NCI-H82 treated with DMSO at 0.1 percent for 48 hours (cell line): ENCODE results near the gene TCF7L1.
"Not testable (repeated sequence)": the region's sequence is repeated elsewhere in the genome, so short reads cannot be mapped to it uniquely, and the experiment has no call there.

Experiments
- DNase-seq: peaks from one replicate; lab custom pipeline; 2025; ENCODE audit not compliant: unreplicated experiment; lab: John Stamatoyannopoulos, UW

The TCF7L1 gene

DNA sequence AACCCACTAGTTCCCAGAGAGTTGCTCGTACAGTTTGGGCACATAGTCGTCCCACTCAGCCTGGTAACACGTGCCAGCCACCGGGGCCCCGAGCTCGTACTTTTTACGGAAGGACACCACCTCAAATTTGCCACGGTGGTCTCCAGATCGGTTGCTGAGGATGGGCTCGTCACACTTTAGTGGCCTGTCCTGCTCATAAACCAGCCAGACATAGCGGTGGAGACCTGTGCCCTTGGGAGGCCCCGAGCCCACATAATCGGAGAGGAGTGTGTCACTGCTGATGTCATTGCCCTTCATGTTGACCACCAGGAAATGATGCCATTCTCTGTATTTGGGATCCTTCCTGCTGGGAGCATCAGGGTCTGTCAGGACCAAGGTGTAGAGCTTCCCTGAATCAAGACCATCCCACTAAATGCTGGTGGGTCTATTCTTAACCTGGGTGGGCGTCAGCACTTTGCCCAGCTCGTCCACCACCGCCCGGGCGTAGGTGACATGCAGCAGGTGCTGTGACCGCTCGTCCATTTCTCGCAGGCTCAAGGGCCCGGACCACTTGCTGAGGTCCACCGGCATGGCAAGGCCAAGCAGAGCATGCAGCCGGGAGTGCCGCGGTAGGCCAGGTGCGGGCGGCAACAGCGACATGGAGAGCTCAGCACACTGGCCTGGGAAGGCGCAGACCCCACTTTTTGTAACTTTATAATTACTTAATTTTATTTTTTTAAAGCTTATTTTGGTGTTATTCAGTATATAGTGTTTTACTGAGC lies 208.3 kb downstream of the TCF7L1 start:
- DNase-seq: no peak

DNA sequence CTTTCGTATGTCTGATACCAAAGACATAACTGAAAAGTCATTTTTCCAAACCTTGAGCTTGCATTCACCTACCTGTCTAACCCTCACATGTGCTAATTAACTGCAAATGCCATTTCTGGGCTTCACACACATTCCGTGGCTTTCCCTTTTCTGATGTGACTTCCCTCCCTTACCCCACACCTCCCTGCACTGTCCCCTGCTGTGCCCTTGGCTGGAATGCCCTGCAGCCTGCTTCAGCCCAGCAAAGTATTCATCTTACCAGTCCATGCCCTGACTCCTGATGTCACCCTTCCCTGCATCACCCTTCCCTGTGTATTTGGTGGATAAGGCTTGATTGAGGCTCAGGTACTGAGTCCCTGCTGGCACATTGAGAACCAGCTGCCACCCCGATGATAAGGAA lies 209.0 kb downstream of the TCF7L1 start:
- DNase-seq: no peak

- not testable (repeated sequence) for DNase-seq
These were observed 210.2 kb downstream of the TCF7L1 start for GRCh38 chr2:85343207-85343895.

- no peak for DNase-seq
These were observed 211.3 kb downstream of the TCF7L1 start for GRCh38 chr2:85344356-85344954.

- DNase-seq: no peak
These were observed 214.4 kb downstream of the TCF7L1 start for GRCh38 chr2:85347599-85347998.

DNA sequence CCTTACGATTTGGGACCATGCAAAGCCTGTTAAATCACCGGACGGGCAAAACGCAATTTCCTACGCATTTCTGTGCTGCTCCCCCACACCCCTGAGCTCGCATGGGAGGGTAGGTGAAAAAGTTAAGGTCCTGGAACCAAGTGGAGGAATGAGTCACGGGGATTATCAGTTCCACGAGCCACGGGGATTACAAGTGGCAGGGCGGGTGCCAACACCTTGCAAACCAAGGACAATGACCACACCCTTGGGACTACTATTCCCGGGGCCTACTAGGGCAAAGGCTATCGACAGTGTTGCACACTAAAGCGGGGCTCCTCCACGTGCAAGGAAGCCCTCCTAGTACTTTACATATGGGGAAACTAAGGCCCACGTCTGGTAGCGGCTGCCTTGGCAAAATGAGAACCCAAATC lies 220.7 kb downstream of the TCF7L1 start:
- DNase-seq: no peak

- DNase-seq: peak; percentile 98
These were observed 221.3 kb downstream of the TCF7L1 start, which contains the start of the genes ELMOD3 and RETSAT for GRCh38 chr2:85354286-85355072. Gene ELMOD3, plus strand, starts transcription at chr2:85354769. Its CDS starts 2,430 bp downstream, at chr2:85357199. Gene RETSAT, minus strand, starts transcription at chr2:85354528. Its CDS starts 21 bp downstream, at chr2:85354507.

DNA sequence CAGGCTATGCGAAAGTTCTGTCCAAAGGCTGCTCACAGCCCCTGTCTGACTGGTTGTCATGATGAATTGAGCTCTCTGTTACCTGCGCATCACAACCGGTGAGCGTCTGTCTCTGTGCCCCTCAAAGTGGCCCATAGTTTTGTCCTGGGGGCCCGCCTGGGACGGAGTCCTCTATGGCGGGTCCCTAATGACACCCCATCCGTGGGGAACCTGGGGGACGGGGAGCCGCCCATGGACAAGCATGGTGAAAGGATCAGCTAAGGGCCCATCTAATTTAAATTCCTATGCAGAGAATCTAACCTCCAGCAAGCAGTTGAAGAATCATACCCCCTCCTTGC lies 221.8 kb downstream of the TCF7L1 start:
- DNase-seq: no peak

- DNase-seq: no peak
These were observed 222.3 kb downstream of the TCF7L1 start for GRCh38 chr2:85355521-85355920.

- DNase-seq: no peak
These were observed 223.0 kb downstream of the TCF7L1 start for GRCh38 chr2:85356186-85356585.

DNA sequence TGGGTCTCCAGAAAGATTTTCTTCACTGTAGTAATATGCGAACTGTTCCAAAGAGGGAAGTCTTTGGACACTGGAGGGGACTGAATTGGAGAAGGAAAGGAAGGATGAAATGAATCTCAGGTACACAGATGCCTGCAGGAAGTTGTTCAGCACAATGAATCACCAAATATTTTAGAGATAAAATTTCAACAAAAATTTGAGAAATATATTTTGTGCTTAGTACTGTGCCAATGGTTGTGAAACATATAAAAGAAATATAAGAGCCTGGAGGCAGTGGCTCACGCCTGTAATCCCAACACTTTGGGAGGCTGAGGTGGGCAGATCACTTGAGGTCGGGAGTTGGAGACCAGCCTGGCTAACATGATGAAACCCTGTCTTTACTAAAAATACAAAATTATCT lies 224.5 kb downstream of the TCF7L1 start:
- no peak for DNase-seq
